OCI-LY1 (cell line): ENCODE results near the gene VWA3A.

Experiments used
- EZH2 ChIP-seq: fragments of 200-600 bp; sonication (generic), shearing (Covaris generic); IDR thresholded peaks from 2 replicates; pipeline ENCODE4 v1.8.0; 2017; ENCODE audit warnings: borderline replicate concordance, mixed run types, mild to moderate bottlenecking, antibody characterized with exemption, low read length, moderate library complexity, mixed read lengths
- TF ChIP-seq, protein P1 (sequence below): fragments of 200-600 bp; sonication (generic), shearing (Covaris generic); IDR thresholded peaks from 2 replicates; pipeline ENCODE4 v1.5.1; 2017; ENCODE audit warnings: mild to moderate bottlenecking, antibody characterized with exemption, low read length, moderate library complexity, mixed read lengths

DNA sequence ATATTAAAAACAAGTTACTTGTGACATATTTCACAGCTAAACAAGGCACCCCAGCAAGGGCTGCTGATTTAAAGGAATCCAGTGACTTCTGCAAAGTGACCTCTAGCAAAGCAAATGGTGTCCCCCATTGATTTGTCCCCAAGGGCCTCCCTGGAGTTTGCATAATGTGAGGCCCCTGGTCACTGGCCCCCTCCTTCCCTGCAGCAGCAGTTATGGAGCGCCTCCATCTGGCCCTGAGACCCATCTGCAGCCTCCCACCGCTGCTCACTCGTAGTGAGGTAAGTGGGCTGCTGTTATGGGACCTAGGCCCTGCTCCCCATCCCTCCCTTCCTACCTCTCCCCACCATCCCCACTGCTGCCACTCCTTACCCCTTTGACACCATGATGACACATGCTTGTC, 94.2 kb downstream of the VWA3A start:
- TF ChIP-seq, protein P1, sequence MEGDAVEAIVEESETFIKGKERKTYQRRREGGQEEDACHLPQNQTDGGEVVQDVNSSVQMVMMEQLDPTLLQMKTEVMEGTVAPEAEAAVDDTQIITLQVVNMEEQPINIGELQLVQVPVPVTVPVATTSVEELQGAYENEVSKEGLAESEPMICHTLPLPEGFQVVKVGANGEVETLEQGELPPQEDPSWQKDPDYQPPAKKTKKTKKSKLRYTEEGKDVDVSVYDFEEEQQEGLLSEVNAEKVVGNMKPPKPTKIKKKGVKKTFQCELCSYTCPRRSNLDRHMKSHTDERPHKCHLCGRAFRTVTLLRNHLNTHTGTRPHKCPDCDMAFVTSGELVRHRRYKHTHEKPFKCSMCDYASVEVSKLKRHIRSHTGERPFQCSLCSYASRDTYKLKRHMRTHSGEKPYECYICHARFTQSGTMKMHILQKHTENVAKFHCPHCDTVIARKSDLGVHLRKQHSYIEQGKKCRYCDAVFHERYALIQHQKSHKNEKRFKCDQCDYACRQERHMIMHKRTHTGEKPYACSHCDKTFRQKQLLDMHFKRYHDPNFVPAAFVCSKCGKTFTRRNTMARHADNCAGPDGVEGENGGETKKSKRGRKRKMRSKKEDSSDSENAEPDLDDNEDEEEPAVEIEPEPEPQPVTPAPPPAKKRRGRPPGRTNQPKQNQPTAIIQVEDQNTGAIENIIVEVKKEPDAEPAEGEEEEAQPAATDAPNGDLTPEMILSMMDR = peak; percentile 56
- no peak for TF ChIP-seq EZH2
